ENCODE measurements around the gene PUS3.
"Not testable (repeated sequence)": the region's sequence is repeated elsewhere in the genome, so short reads cannot be mapped to it uniquely, and the experiment has no call there.

Gene PUS3

GRCh38 chr11:125924384-125925007, 21.5 kb upstream of the PUS3 start:
- H3K4me3 ChIP-seq (ENCODE audit: low read depth, low read length) = no peak overlapping the region
- no peaks in the 10 kb centered on the region for H3K9me3 ChIP-seq (ENCODE audit: control insufficient read depth, insufficient read depth, low read length)
- H3K27me3 ChIP-seq (ENCODE audit: control insufficient read depth, insufficient read depth, low read length) = no peaks in the 10 kb centered on the region
- H3K4me1 ChIP-seq (ENCODE audit: control insufficient read depth, insufficient read depth, low read length) = peaks cover 2% of the 10 kb centered on the region
- no peak overlapping the region for H3K9ac ChIP-seq (ENCODE audit: low read depth, low read length)
- H3K36me3 ChIP-seq (ENCODE audit: control insufficient read depth, insufficient read depth, low read length) = peaks cover 2% of the 10 kb centered on the region

- Histone ChIP-seq H3K4me1 (ENCODE audit: control insufficient read depth, insufficient read depth, low read length) (peaks cover 2% of the 10 kb centered on the region), H3K36me3 (ENCODE audit: control insufficient read depth, insufficient read depth, low read length) (peaks cover 2% of the 10 kb centered on the region), H3K4me3 (ENCODE audit: low read depth, low read length) (no peak overlapping the region), H3K27me3 (ENCODE audit: control insufficient read depth, insufficient read depth, low read length) (no peaks in the 10 kb centered on the region), H3K9ac (ENCODE audit: low read depth, low read length) (no peak overlapping the region), H3K9me3 (ENCODE audit: control insufficient read depth, insufficient read depth, low read length) (no peaks in the 10 kb centered on the region)
Measured at GRCh38 chr11:125923633-125924032, 20.6 kb upstream of the PUS3 start.

- Histone ChIP-seq H3K9me3 (ENCODE audit: control insufficient read depth, insufficient read depth, low read length) (no peaks in the 10 kb centered on the region), H3K9ac (ENCODE audit: low read depth, low read length) (no peak overlapping the region), H3K4me3 (ENCODE audit: low read depth, low read length) (no peak overlapping the region), H3K4me1 (ENCODE audit: control insufficient read depth, insufficient read depth, low read length) (peaks cover 2% of the 10 kb centered on the region), H3K36me3 (ENCODE audit: control insufficient read depth, insufficient read depth, low read length) (peaks cover 2% of the 10 kb centered on the region), H3K27me3 (ENCODE audit: control insufficient read depth, insufficient read depth, low read length) (no peaks in the 10 kb centered on the region)
Measured at GRCh38 chr11:125923012-125923579, 20.1 kb upstream of the PUS3 start.

DNA sequence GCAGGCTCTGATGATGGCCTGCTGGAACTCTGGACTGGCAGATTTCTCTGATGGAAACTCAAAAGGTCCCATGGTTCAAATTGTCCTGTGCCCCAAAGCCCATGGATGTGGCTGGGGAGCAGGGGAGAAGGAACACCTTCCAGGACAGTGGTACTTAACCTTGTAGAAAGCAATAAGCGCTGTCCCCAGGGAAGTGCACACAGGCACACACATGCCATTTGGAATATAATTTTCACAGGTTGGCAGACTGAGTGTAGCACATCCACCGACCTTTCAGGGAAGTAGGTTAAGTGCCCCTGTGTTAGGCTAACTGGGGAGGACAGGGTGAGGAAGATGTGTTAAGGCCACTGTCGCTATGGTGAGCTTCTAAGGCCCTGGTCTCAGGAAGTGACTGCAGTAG, 19.1 kb upstream of the PUS3 start:
- H3K36me3 ChIP-seq (ENCODE audit: control insufficient read depth, insufficient read depth, low read length) = peaks cover 2% of the 10 kb centered on the region
- H3K4me3 ChIP-seq (ENCODE audit: low read depth, low read length) = no peak overlapping the region
- no peak overlapping the region for H3K9ac ChIP-seq (ENCODE audit: low read depth, low read length)
- H3K9me3 ChIP-seq (ENCODE audit: control insufficient read depth, insufficient read depth, low read length) = no peaks in the 10 kb centered on the region
- H3K27me3 ChIP-seq (ENCODE audit: control insufficient read depth, insufficient read depth, low read length) = no peaks in the 10 kb centered on the region
- H3K4me1 ChIP-seq (ENCODE audit: control insufficient read depth, insufficient read depth, low read length) = peaks cover 2% of the 10 kb centered on the region

GRCh38 chr11:125921042-125921441, 18.0 kb upstream of the PUS3 start:
- peaks cover 2% of the 10 kb centered on the region for H3K36me3 ChIP-seq (ENCODE audit: control insufficient read depth, insufficient read depth, low read length)
- H3K4me1 ChIP-seq (ENCODE audit: control insufficient read depth, insufficient read depth, low read length) = peaks cover 2% of the 10 kb centered on the region
- H3K27me3 ChIP-seq (ENCODE audit: control insufficient read depth, insufficient read depth, low read length) = no peaks in the 10 kb centered on the region

DNA sequence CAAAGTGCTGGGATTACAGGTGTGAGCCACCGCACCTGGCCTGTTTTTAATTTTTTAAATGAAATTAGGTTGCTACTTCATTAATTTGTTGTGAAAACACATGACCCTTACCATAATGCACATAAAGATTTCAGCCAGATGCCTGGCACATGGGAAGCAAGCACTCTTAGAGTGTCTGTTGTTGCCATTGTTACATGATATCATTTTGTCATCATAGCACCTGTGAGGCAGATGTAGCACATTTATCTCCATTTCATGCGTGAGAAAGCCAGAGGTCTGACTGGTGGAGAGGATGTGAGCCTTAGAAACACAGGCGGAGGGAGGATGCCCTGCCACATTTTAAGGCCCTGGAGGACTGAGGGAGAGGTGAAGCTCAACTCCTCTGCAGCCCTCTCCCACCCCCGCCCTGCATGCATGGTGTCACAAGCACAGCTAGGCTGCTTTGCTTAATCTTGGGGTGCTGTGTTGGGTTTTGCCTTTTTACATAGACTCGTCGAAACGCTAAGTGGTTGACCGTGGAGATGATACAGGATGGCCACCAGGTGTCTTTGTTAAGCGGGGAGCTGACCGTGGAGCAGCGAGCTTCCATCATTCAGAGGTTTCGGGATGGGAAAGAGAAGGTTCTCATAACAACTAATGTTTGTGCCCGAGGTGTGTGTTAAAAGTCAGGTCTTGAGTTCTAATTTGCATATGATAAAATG, 15.3 kb upstream of the PUS3 start:
- no peak overlapping the region for H3K9ac ChIP-seq (ENCODE audit: low read depth, low read length)
- peaks cover 2% of the 10 kb centered on the region for H3K36me3 ChIP-seq (ENCODE audit: control insufficient read depth, insufficient read depth, low read length)
- H3K27me3 ChIP-seq (ENCODE audit: control insufficient read depth, insufficient read depth, low read length) = no peaks in the 10 kb centered on the region
- H3K4me3 ChIP-seq (ENCODE audit: low read depth, low read length) = no peak overlapping the region
- no peaks in the 10 kb centered on the region for H3K9me3 ChIP-seq (ENCODE audit: control insufficient read depth, insufficient read depth, low read length)
- H3K4me1 ChIP-seq (ENCODE audit: control insufficient read depth, insufficient read depth, low read length) = no peaks in the 10 kb centered on the region

More at GRCh38 chr11:125921042-125921441, 18.0 kb upstream of the PUS3 start:
- H3K4me3 ChIP-seq (ENCODE audit: low read depth, low read length) = no peak overlapping the region
- no peak overlapping the region for H3K9ac ChIP-seq (ENCODE audit: low read depth, low read length)
- H3K9me3 ChIP-seq (ENCODE audit: control insufficient read depth, insufficient read depth, low read length) = no peaks in the 10 kb centered on the region

DNA sequence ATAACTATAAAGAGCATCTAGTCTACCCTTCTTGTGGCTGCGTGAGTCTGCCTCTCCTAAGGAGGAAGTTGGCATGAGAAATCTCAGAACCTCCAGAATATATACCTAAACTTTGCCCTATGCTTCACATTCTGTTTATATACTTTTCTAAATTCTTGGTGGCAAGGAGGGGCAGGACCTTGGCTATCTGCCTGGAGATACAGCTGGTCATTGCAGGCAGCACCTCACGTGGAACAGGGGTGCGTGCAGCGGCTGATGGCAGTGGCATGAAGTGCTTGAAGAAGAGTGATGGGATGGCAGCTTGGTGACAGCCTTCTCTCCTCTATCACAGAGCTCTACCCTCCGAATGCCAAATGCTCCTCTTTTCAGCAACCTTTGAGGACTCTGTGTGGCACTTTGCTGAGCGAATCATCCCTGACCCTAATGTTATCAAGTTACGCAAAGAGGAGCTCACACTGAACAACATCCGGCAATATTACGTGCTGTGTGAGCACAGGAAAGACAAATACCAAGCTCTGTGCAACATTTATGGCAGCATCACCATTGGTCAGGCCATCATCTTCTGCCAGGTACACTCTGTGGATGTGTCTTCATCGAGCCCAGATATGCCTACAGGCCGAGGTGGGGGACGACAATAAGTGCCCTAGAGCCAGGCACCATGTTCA, 13.8 kb upstream of the PUS3 start:
- Histone ChIP-seq H3K9me3 (ENCODE audit: control insufficient read depth, insufficient read depth, low read length) (no peaks in the 10 kb centered on the region), H3K4me3 (ENCODE audit: low read depth, low read length) (no peak overlapping the region), H3K4me1 (ENCODE audit: control insufficient read depth, insufficient read depth, low read length) (no peaks in the 10 kb centered on the region), H3K27me3 (ENCODE audit: control insufficient read depth, insufficient read depth, low read length) (no peaks in the 10 kb centered on the region), H3K9ac (ENCODE audit: low read depth, low read length) (no peak overlapping the region), H3K36me3 (ENCODE audit: control insufficient read depth, insufficient read depth, low read length) (peaks cover 2% of the 10 kb centered on the region)

DNA sequence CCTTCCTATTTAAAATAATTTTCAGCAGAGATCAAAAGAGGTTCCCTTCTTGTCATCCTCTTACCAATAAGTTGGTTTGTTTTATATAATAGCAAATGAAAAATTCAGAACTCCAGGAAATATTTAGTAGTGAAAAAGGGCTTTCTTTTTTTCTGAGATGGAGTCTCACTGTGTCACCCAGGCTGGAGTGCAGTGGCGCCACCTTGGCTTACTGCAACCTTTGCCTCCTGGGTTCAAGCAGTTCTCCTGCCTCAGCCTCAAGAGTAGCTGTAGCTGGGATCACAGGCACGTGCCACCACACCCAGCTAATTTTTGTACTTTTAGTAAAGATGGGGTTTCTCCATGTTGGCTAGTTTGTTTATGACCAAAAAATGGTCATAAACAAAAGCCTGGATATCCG, 11.6 kb upstream of the PUS3 start:
- not testable (repeated sequence) for H3K36me3 ChIP-seq (ENCODE audit: control insufficient read depth, insufficient read depth, low read length); H3K9me3 ChIP-seq (ENCODE audit: control insufficient read depth, insufficient read depth, low read length); H3K4me1 ChIP-seq (ENCODE audit: control insufficient read depth, insufficient read depth, low read length); H3K9ac ChIP-seq (ENCODE audit: low read depth, low read length); H3K4me3 ChIP-seq (ENCODE audit: low read depth, low read length); H3K27me3 ChIP-seq (ENCODE audit: control insufficient read depth, insufficient read depth, low read length)

DNA sequence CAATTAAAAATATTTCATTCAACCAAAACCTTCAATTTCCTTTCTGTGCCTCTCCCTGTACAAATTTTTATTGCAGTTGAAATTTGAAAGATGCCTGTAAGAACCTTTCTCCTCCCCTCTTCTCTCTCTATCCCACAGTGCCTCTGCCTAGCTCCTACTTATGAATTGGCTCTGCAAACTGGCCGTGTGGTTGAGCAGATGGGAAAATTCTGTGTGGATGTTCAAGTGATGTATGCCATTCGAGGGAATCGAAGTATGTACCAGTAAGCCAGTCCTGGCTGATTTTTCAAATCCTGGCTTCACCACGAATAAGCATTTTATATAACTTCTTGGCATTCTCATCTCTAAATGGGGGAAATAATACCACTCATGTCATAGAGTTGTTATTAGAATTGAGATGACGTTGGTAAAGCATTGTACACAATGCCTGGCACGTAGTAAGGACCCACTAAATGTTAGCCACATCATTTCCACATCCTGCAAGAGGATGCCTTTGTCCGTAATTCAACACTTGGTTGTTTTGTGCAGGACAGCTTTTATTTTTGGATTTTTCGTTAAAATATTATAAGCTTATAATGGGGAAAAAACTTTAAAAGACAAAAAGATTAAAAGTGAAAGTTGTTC, 7.3 kb upstream of the PUS3 start:
- Histone ChIP-seq H3K4me3 (ENCODE audit: low read depth, low read length) (no peak overlapping the region), H3K4me1 (ENCODE audit: control insufficient read depth, insufficient read depth, low read length) (no peaks in the 10 kb centered on the region), H3K9me3 (ENCODE audit: control insufficient read depth, insufficient read depth, low read length) (no peaks in the 10 kb centered on the region), H3K27me3 (ENCODE audit: control insufficient read depth, insufficient read depth, low read length) (peaks cover under 1% of the 10 kb centered on the region), H3K9ac (ENCODE audit: low read depth, low read length) (no peak overlapping the region), H3K36me3 (ENCODE audit: control insufficient read depth, insufficient read depth, low read length) (no peaks in the 10 kb centered on the region)

DNA sequence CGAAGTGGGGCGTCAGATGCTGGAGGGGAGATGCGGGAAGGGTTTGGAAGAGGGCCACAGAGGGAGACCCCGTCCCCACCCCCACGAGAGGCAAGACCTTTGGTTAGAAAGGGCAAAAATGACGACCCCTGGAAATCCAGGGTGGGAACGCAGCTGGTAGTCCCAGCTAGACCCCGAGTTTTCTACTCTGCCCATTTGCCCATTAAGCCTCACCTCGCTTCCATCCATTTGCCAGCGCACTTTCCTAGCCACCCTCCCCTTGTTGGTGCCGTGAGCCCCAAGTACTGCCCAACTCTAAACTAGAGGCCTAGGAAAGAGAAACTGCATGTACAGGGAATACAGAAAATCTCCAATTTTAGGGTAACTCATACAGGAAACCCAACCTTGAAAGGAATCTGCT, 1.7 kb upstream of the PUS3 start:
- Histone ChIP-seq H3K9ac (ENCODE audit: low read depth, low read length) (peak overlapping the region; percentile 26), H3K4me3 (ENCODE audit: low read depth, low read length) (peak overlapping the region; percentile 51), H3K9me3 (ENCODE audit: control insufficient read depth, insufficient read depth, low read length) (no peaks in the 10 kb centered on the region), H3K27me3 (ENCODE audit: control insufficient read depth, insufficient read depth, low read length) (peaks cover 10% of the 10 kb centered on the region), H3K4me1 (ENCODE audit: control insufficient read depth, insufficient read depth, low read length) (no peaks in the 10 kb centered on the region), H3K36me3 (ENCODE audit: control insufficient read depth, insufficient read depth, low read length) (no peaks in the 10 kb centered on the region)

DNA sequence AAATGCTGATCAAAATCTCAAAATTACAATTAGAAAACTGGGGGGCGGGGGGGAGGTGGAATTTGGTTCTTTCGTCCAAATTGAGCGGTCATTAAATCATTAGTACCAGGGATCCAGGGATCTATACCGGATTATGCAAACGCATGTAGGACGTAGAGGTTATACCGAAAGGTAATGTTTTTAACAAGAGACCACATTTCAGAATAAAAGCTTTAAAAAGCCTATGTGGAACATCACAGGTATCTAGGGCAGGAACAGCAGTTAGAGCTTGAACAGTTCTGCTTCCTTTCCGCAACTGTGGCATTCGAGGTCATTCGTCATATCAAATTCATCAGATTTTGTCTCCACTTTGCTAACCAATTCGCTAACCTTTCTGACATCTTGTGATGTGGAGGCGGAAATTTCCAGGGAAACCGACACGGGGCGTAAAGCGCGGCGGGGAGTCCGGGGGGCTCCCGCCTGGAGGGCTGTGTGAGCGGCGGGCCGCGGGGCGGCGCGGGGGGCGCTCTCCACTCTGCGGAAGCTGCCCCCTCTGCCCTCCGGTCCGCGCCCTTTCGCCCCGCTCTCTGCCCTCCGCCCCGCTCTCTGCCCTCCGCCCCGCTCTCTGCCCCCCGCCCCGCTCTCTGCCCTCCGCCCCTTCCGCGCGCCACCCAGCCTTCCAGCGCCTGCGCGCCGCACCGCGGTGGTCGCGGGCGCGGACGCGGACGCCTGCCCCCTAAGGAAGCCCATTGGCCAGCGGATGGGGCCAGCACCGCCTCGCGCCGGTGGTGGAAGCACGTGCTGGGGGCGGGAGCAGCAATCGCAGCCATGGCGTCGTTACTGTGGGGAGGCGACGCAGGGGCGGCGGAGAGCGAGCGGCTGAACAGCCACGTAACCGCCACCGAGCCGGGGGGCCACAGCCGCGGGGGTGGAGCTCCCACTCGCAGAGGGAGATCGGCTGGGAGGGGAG, 979 bp upstream of the PUS3 start, which contains the start of gene DDX25:
Gene DDX25, plus strand, starts transcription at position 798 of the 949 bp plus-strand sequence. Its CDS starts 10 bp downstream, at position 808.
- no peaks in the 10 kb centered on the region for H3K9me3 ChIP-seq (ENCODE audit: control insufficient read depth, insufficient read depth, low read length)
- no peaks in the 10 kb centered on the region for H3K4me1 ChIP-seq (ENCODE audit: control insufficient read depth, insufficient read depth, low read length)
- no peaks in the 10 kb centered on the region for H3K36me3 ChIP-seq (ENCODE audit: control insufficient read depth, insufficient read depth, low read length)
- H3K4me3 ChIP-seq (ENCODE audit: low read depth, low read length) = peak within 1 kb of the TSS; percentile 87
- peaks cover 10% of the 10 kb centered on the region for H3K27me3 ChIP-seq (ENCODE audit: control insufficient read depth, insufficient read depth, low read length)
- peak within 1 kb of the TSS; percentile 26 for H3K9ac ChIP-seq (ENCODE audit: low read depth, low read length)
